Measurements from ENCODE around the gene SND1.
"Not testable (repeated sequence)": the region's sequence is repeated elsewhere in the genome, so short reads cannot be mapped to it uniquely, and the experiment has no call there.

Gene SND1

GRCh38 chr7:127943541-127944521 is 291.8 kb downstream of the SND1 start:
- FAIRE-seq: no peak

DNA sequence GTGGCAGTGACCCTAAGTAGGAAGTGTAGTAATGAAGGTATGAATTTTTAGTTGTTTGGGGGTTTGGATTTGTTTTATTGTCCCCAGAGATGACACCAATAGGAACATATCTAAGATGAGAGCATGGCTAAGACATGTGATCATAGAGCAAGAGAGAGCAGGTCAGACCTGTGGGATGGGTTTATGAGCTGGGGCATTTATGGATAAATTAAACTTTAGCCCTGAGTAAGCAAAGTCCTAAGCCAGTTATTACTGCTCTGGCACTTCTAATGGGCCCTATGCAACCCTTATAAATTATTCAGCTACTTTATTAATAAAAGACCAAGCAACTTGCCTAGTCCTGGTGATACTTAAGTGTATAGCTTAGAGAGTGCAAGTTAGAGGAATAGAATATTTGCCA is 294.1 kb downstream of the SND1 start:
- no peak for FAIRE-seq

DNA sequence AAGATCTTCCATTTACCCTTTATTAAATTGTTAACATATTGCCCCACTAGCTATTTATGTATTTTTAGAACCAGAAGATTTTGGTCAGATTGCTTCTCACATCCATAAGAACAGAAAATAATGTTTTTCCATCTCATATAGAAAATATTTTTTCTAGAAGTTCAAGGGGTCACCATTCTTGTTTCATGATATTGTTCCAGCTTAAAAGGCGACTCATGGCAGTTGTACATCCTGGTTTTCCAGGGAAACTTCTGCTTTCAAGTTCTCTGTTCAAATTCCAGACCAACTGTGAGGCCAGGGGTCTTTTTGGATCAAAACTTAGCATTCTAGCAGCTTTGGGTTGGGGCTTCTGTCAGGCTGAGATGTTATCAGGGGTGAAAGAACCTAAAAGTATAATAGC is 294.9 kb downstream of the SND1 start:
- FAIRE-seq: no peak

GRCh38 chr7:127948312-127948711 is 296.3 kb downstream of the SND1 start:
- no peak for FAIRE-seq

DNA sequence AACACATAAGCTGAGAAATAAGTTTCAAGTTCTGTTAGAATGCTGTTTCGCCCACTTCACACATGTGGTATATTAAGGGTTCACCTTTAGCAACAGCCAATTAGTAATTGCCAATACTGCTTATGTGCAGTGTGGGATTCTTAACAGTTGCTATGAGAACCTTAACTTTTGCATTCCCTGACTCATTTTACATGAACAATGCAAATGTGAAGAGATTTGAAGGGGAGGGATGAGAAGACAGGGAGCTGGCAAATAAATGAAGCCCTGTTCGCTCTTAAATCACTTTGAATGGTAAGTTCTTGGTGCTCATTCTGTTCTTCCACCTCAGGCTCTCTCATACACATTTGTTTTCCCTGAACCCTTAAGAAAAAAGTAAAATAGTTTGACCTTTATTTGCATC is 296.9 kb downstream of the SND1 start:
- no peak for FAIRE-seq

DNA sequence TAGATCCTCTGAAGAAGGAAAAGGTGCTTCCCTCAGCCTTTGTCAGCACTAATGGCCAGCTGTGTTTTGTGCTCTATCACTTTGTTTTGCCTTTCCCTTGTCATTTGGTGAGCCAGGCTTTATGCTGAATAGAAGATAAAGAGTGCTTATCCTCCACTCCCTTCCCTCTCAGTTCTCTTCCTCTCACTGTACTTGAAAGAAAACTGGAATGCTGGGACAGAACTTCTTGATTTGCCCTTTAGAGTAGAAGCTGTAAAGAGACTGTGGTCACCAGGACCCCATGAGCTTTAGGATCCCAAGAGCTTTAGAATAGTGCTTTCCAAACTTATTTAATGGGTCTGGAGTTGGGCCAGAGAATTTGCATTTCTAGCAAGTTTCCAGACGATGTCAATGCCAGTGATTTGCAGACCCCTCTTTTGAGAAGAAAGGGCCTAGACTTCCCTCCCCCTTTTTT is 297.8 kb downstream of the SND1 start:
- FAIRE-seq: no peak

- FAIRE-seq: no peak
These were observed 298.4 kb downstream of the SND1 start for GRCh38 chr7:127950233-127950935.

DNA sequence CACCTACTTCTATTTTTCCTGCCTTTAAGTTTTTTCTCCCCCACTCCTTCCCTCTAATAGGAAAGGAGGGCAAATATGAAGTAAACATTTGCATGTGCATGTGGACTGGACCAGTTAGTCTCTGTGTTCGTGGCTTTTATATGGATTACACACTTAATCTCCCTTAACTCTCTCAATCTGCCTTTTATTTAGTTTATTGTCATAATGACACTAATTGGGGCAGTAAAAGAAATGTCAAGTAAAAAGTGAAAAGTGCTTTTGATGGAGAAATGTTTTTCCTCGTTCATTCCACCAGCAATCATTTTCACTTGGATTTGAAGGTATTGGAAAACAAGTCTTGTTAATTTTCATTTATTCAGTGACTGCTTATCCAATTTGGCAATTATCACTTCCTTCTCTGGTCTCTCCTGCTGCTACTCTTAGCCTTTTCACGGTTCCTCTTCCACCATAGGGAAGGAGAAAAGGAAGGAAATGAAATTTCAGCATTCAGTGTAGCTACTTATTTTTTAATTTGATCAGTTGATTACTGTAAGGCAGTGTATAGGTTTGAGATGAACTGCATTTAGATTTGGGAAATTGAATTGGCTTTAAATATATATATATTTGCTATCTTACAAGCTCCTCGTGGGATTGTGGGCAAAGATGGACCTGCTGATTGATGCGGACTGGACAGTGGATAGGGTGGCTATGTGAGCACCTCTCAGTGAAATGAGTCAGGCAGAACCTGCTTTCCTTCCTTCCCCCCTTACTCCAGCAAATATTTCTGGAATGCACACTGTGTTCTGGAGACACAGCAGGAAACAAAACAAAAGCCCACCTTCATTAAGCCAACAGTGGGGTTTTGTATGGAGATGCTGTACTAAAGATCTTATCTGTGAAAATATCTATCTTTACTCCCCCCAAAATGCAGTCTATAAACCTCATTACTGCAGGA is 301.7 kb downstream of the SND1 start:
- FAIRE-seq: no peak

DNA sequence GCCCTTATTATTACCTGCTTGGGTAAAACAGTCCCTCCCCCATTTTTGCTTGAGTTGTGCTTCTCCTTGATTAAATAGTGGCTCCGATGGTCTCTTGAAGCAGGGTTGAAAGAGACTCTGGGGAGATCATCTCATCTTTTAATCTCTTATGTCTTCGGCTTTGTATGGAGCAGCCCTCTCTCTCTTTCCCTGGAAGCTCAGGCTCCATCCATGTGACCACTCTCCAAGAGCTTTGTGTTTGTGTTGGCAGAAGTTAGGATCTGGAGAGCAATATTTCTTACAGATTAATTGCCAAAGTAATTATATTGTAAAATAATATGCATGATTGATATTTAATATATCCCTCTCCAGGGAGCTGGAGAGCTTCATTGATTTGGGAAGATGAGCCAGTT is 302.4 kb downstream of the SND1 start:
- no peak for FAIRE-seq

DNA sequence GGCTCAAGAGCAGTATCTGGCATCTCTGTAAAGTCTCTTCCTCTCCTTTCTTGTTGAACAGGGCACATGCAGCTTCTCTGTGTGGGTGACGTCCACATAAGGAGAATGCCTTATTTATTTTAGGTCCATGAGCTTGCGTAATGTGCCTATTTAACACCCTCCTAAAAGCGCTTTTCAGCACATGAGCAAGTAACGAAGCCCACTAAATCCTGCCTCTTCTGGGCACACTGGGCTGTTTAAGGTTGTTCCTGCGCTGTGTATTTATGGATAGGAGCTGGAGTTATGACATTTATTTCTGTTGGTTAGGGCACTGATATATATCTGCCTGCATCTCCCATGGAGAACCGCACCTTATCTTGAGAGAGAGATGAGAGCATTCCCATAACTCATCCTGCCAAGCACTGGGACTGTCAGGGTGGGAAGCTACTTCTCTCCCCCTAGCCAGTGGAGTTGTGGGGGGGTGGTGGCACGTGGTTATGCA is 303.1 kb downstream of the SND1 start:
- FAIRE-seq: no peak

GRCh38 chr7:127957886-127958285 is 305.9 kb downstream of the SND1 start:
- FAIRE-seq: no peak

DNA sequence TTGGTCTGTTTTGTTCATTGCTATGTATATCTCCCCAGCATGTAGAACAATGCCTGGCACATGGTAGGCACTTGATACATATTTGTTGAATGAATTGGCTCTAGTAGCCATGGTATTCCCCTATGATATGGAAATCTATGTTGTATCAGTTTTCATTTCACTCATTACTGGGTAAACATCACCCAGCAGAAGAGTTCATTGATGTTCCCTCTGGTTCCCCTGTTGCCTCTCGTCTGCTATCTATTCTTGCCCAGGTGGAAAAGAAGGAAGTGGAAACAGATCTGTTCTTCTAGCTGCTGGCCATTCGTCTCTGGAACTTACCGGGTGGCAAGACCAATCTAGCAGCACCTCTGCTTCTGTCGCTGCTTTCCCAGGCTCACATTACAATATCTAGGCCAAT is 307.8 kb downstream of the SND1 start:
- no peak for FAIRE-seq

- no peak for FAIRE-seq
These were observed 309.9 kb downstream of the SND1 start for GRCh38 chr7:127961786-127962453.

GRCh38 chr7:127962589-127963361 is 310.8 kb downstream of the SND1 start:
- FAIRE-seq: no peak

GRCh38 chr7:127963850-127964249 is 311.9 kb downstream of the SND1 start:
- not testable (repeated sequence) for FAIRE-seq

GRCh38 chr7:127967281-127967680 is 315.3 kb downstream of the SND1 start:
- no peak for FAIRE-seq

DNA sequence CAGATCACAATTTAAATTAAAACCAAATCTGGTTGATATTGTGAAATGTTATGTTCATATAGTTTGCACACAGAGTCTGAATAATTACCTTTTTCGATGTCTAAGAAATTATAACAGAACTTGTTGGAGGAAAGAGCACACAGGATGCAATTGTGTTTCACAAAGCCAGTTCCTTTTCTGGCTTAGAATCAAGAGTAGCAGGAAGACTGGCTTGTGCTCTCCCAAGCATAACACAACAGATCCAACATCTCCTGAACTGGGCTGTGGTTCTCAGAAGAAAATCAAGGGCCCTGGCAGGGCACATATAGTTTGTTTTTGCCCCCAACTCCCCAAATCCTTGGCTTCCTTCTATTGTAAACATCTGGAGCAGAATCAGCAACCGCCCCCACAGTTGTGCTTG is 316.6 kb downstream of the SND1 start:
- FAIRE-seq: no peak

GRCh38 chr7:127973832-127974231 is 321.8 kb downstream of the SND1 start:
- FAIRE-seq: no peak

- FAIRE-seq: no peak
These were observed 322.5 kb downstream of the SND1 start for GRCh38 chr7:127974446-127975035.

GRCh38 chr7:127976056-127976737 is 324.2 kb downstream of the SND1 start:
- no peak for FAIRE-seq
